ENCODE results near the gene RELN.

DNA sequence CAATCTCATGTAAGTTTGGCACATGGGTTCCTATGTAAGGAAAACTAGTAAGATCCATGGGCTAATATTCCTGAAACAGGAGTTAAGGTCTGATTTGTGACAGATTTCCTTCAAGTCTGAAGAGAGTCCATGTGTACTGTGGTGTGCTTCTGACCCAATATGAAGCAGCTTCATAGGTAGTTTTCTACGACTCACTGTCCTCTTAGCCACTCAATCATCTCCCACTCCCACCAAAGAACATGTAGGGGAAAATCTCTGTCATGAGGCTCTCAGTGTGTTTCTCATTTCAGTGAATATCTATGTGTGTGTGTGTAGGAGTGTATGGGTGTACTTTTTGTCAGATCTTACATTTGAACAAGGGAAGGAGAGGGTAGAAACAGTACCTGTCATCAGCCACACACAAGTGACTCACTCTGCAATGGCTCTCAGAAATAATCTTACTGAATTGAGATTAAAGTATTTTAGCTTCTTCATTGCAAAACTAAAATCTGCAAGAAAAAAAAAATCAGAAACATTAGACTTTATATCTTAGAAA lies 31.1 kb downstream of the RELN start:
- TF ChIP-seq, protein P1, sequence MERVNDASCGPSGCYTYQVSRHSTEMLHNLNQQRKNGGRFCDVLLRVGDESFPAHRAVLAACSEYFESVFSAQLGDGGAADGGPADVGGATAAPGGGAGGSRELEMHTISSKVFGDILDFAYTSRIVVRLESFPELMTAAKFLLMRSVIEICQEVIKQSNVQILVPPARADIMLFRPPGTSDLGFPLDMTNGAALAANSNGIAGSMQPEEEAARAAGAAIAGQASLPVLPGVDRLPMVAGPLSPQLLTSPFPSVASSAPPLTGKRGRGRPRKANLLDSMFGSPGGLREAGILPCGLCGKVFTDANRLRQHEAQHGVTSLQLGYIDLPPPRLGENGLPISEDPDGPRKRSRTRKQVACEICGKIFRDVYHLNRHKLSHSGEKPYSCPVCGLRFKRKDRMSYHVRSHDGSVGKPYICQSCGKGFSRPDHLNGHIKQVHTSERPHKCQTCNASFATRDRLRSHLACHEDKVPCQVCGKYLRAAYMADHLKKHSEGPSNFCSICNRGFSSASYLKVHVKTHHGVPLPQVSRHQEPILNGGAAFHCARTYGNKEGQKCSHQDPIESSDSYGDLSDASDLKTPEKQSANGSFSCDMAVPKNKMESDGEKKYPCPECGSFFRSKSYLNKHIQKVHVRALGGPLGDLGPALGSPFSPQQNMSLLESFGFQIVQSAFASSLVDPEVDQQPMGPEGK (CRISPR knock-in tag; IDR thresholded peaks at IDR 0.05; ENCODE audit: borderline replicate concordance), result no peak
- TF ChIP-seq, protein P2, sequence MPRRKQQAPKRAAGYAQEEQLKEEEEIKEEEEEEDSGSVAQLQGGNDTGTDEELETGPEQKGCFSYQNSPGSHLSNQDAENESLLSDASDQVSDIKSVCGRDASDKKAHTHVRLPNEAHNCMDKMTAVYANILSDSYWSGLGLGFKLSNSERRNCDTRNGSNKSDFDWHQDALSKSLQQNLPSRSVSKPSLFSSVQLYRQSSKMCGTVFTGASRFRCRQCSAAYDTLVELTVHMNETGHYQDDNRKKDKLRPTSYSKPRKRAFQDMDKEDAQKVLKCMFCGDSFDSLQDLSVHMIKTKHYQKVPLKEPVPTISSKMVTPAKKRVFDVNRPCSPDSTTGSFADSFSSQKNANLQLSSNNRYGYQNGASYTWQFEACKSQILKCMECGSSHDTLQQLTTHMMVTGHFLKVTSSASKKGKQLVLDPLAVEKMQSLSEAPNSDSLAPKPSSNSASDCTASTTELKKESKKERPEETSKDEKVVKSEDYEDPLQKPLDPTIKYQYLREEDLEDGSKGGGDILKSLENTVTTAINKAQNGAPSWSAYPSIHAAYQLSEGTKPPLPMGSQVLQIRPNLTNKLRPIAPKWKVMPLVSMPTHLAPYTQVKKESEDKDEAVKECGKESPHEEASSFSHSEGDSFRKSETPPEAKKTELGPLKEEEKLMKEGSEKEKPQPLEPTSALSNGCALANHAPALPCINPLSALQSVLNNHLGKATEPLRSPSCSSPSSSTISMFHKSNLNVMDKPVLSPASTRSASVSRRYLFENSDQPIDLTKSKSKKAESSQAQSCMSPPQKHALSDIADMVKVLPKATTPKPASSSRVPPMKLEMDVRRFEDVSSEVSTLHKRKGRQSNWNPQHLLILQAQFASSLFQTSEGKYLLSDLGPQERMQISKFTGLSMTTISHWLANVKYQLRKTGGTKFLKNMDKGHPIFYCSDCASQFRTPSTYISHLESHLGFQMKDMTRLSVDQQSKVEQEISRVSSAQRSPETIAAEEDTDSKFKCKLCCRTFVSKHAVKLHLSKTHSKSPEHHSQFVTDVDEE (CRISPR knock-in tag; IDR thresholded peaks at IDR 0.05), result no peak
- TF ChIP-seq SNAI2 (CRISPR knock-in tag; IDR thresholded peaks at IDR 0.05) (no peak), RARB (CRISPR knock-in tag; IDR thresholded peaks at IDR 0.05) (no peak), ZFP30 (CRISPR knock-in tag; IDR thresholded peaks at IDR 0.05) (no peak), ZNF565 (CRISPR knock-in tag; conservative IDR thresholded peaks at IDR 0.05; ENCODE audit: low read depth) (no peak), OSR1 (CRISPR knock-in tag; IDR thresholded peaks at IDR 0.05) (no peak)
- TF ChIP-seq, protein P3, sequence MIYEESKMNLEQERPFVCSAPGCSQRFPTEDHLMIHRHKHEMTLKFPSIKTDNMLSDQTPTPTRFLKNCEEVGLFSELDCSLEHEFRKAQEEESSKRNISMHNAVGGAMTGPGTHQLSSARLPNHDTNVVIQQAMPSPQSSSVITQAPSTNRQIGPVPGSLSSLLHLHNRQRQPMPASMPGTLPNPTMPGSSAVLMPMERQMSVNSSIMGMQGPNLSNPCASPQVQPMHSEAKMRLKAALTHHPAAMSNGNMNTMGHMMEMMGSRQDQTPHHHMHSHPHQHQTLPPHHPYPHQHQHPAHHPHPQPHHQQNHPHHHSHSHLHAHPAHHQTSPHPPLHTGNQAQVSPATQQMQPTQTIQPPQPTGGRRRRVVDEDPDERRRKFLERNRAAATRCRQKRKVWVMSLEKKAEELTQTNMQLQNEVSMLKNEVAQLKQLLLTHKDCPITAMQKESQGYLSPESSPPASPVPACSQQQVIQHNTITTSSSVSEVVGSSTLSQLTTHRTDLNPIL (CRISPR knock-in tag; IDR thresholded peaks at IDR 0.05; ENCODE audit: low read depth), result no peak

Data from SK-N-SH treated with all-trans-retinoic acid at 6 μM for 48 hours (cell line).